NCI-H2196 treated with DMSO at 0.1 percent for 48 hours (cell line): ENCODE results near the gene HMOX1.
"Not testable (repeated sequence)": the region's sequence is repeated elsewhere in the genome, so short reads cannot be mapped to it uniquely, and the experiment has no call there.

ENCODE experiments used
- DNase-seq: peaks from one replicate; lab custom pipeline; 2025; ENCODE audit not compliant: unreplicated experiment; lab: John Stamatoyannopoulos, UW

The HMOX1 gene

GRCh38 chr22:35431483-35432227 lies 50.8 kb downstream of the HMOX1 start:
- no peak for DNase-seq

- no peak for DNase-seq
These were observed 51.5 kb downstream of the HMOX1 start for GRCh38 chr22:35432228-35432905.

- DNase-seq, result no peak
These were observed 53.3 kb downstream of the HMOX1 start for GRCh38 chr22:35434061-35434710.

- DNase-seq, result no peak
These were observed 54.4 kb downstream of the HMOX1 start for GRCh38 chr22:35435201-35435740.

GRCh38 chr22:35436421-35436820 lies 55.5 kb downstream of the HMOX1 start:
- DNase-seq, result no peak

- DNase-seq, result no peak
These were observed 56.2 kb downstream of the HMOX1 start for GRCh38 chr22:35437049-35437448.

- DNase-seq, result not testable (repeated sequence)
These were observed 57.9 kb downstream of the HMOX1 start for GRCh38 chr22:35438673-35439364.

- DNase-seq, result no peak
These were observed 58.4 kb downstream of the HMOX1 start for GRCh38 chr22:35439365-35439717.

GRCh38 chr22:35440129-35440528 lies 59.2 kb downstream of the HMOX1 start:
- DNase-seq, result no peak

GRCh38 chr22:35441489-35442100 lies 60.7 kb downstream of the HMOX1 start:
- no peak for DNase-seq

- no peak for DNase-seq
These were observed 61.6 kb downstream of the HMOX1 start for GRCh38 chr22:35442471-35442870.

- no peak for DNase-seq
These were observed 62.4 kb downstream of the HMOX1 start for GRCh38 chr22:35443338-35443737.
